Tibial nerve (tissue), 4 donors: Measurements from ENCODE around the gene SFTPB. TPM values are rescaled to one million over a fixed set of nuclear protein-coding genes. Genes with fewer than 3 reads are reported as not detected.
A peak's percentile ranks its signal among the peaks of the same experiment; 100 is the strongest.

ENCODE experiments used
- DNase-seq, 2 donors: peaks; one replicate each; pipeline ENCODE4 v3.0.0-alpha.2; 2019; ENCODE audit warnings: low spot score in 2 of 2
- H3K27ac ChIP-seq, 4 donors: fragments of 200-600 bp; sonication (generic) in 3 of 4; one replicate each; pipeline ENCODE4 v1.5.1; 2017 to 2019; ENCODE audit warnings: mild to moderate bottlenecking in 1 of 4
- H3K27me3 ChIP-seq, 2 donors: fragments of 200-600 bp; sonication (generic) in 1 of 2; one replicate each; pipeline versions ENCODE4 v1.5.1 to v1.6.0; 2017 to 2019
- H3K36me3 ChIP-seq, 3 donors: fragments of 200-600 bp; sonication (generic); one replicate each; pipeline ENCODE4 v1.5.1; 2018 to 2019
- H3K4me1 ChIP-seq, 4 donors: fragments of 200-600 bp; sonication (generic) in 3 of 4; one replicate each; pipeline ENCODE4 v1.5.1; 2017 to 2019
- H3K4me3 ChIP-seq, 4 donors: fragments of 200-600 bp; sonication (generic) in 3 of 4; one replicate each; pipeline ENCODE4 v1.5.1; 2017 to 2019; ENCODE audit warnings: mild to moderate bottlenecking in 1 of 4, moderate library complexity in 1 of 4
- H3K9me3 ChIP-seq, 4 donors: fragments of 200-600 bp; sonication (generic) in 3 of 4; one replicate each; pipeline ENCODE4 v1.5.1; 2017 to 2019
- CTCF ChIP-seq, 5 experiments: fragments of 200-600 bp in 3 of 5; fragments of 450-650 bp in 2 of 5; sonication (generic) in 3 of 5; IDR thresholded peaks; one replicate each; pipeline ENCODE4 v1.5.1; 2016 to 2019; ENCODE audit warnings: antibody characterized with exemption in 5 of 5, mild to moderate bottlenecking in 3 of 5, moderate library complexity in 2 of 5
- EP300 ChIP-seq, 2 donors: sonication (generic); formaldehyde crosslinking; IDR thresholded peaks; one replicate each; pipeline ENCODE4 v1.6.1; 2017; ENCODE audit warnings: antibody characterized with exemption in 2 of 2, mild to moderate bottlenecking in 1 of 2
- POLR2A ChIP-seq, 2 donors: fragments of 450-650 bp; IDR thresholded peaks; one replicate each; pipeline ENCODE4 v1.6.1; 2017; ENCODE audit warnings: antibody characterized with exemption in 2 of 2, mild to moderate bottlenecking in 2 of 2, moderate library complexity in 2 of 2
- WGBS, 2 donors: methylation state at CpG; one replicate each; pipeline ENCODE4 v1.1.5; 2018; 5-methylcytosine and 5-hydroxymethylcytosine counted together
- total RNA-seq, 4 donors: library from RNA; depleted of rRNA; stranded (reverse); fragments of >200 nt; gene quantifications; one replicate each; pipeline ENCODE4 v1.1.0, GENCODE V29; 2016

The SFTPB gene
- total RNA-seq, 4 donors from 2014 or later = not detected

- H3K4me3 ChIP-seq = no peak overlapping the region
- WGBS, 2 donors = 75 to 81% methylated on average over 8 of the region's 8 CpGs
- peak overlapping the region in 3 of 4 donors; percentile 67 to 89 (median 84) for H3K27ac ChIP-seq
- peaks cover 0 to 57% (median 18%) of the 10 kb centered on the region in 4 donors for H3K4me1 ChIP-seq
- H3K9me3 ChIP-seq = no peaks in the 10 kb centered on the region
- no peak for TF ChIP-seq POLR2A (IDR thresholded peaks at IDR 0.05)
- TF ChIP-seq CTCF (IDR thresholded peaks at IDR 0.05) = no peak
- TF ChIP-seq EP300 (IDR thresholded peaks at IDR 0.05) = no peak
- H3K27me3 ChIP-seq = no peaks in the 10 kb centered on the region
- no peaks in the 10 kb centered on the region for H3K36me3 ChIP-seq
- DNase-seq = no peak
Observed at GRCh38 chr2:85704800-85705679, 37.0 kb upstream of the SFTPB start.

- Histone ChIP-seq H3K27ac (peak overlapping the region in 1 of 4 donors; percentile 89), H3K4me3 (no peak overlapping the region), H3K4me1 (peaks cover 0 to 47% (median 18%) of the 10 kb centered on the region in 4 donors), H3K9me3 (no peaks in the 10 kb centered on the region), H3K27me3 (no peaks in the 10 kb centered on the region), H3K36me3 (no peaks in the 10 kb centered on the region)
- no peak for DNase-seq
- 65 to 72% methylated on average over 3 of the region's 3 CpGs for WGBS, 2 donors
- TF ChIP-seq CTCF (IDR thresholded peaks at IDR 0.05) = no peak
- TF ChIP-seq EP300 (IDR thresholded peaks at IDR 0.05) = no peak
- TF ChIP-seq POLR2A (IDR thresholded peaks at IDR 0.05) = no peak
Observed at GRCh38 chr2:85704038-85704437, 36.0 kb upstream of the SFTPB start.

GRCh38 chr2:85703329-85703728, 35.3 kb upstream of the SFTPB start:
- Histone ChIP-seq H3K9me3 (no peaks in the 10 kb centered on the region), H3K27ac (peak overlapping the region in 2 of 4 donors; percentile 8 to 10), H3K4me3 (no peak overlapping the region), H3K36me3 (no peaks in the 10 kb centered on the region), H3K4me1 (peaks cover 0 to 40% (median 16%) of the 10 kb centered on the region in 4 donors), H3K27me3 (no peaks in the 10 kb centered on the region)
- no peak for TF ChIP-seq POLR2A (IDR thresholded peaks at IDR 0.05)
- TF ChIP-seq CTCF (IDR thresholded peaks at IDR 0.05) = no peak
- no peak for TF ChIP-seq EP300 (IDR thresholded peaks at IDR 0.05)
- no peak for DNase-seq

GRCh38 chr2:85702800-85703199, 34.8 kb upstream of the SFTPB start:
- H3K4me1 ChIP-seq = peaks cover 0 to 35% (median 16%) of the 10 kb centered on the region in 4 donors
- H3K36me3 ChIP-seq = no peaks in the 10 kb centered on the region
- 72 to 84% methylated on average over 4 of the region's 4 CpGs for WGBS, 2 donors
- H3K4me3 ChIP-seq = no peak overlapping the region
- H3K9me3 ChIP-seq = no peaks in the 10 kb centered on the region
- no peaks in the 10 kb centered on the region for H3K27me3 ChIP-seq
- peak overlapping the region in 2 of 4 donors; percentile 1 to 10 for H3K27ac ChIP-seq
- no peak for DNase-seq
- TF ChIP-seq CTCF (IDR thresholded peaks at IDR 0.05) (no peak), EP300 (IDR thresholded peaks at IDR 0.05) (no peak), POLR2A (IDR thresholded peaks at IDR 0.05) (no peak)

- no peaks in the 10 kb centered on the region for H3K27me3 ChIP-seq
- no peaks in the 10 kb centered on the region for H3K36me3 ChIP-seq
- no peak overlapping the region for H3K4me3 ChIP-seq
- H3K27ac ChIP-seq = no peak overlapping the region
- H3K9me3 ChIP-seq = no peaks in the 10 kb centered on the region
- peaks cover 0 to 29% (median 13%) of the 10 kb centered on the region in 4 donors for H3K4me1 ChIP-seq
- no peak for DNase-seq
- TF ChIP-seq EP300 (IDR thresholded peaks at IDR 0.05) (no peak), POLR2A (IDR thresholded peaks at IDR 0.05) (no peak), CTCF (IDR thresholded peaks at IDR 0.05) (no peak)
Observed at GRCh38 chr2:85702172-85702571, 34.2 kb upstream of the SFTPB start.
